GM21526 (cell line): ENCODE measurements around the gene C14orf180.

Experiments used
- ATAC-seq: cut with Tn5 transposase; IDR thresholded peaks from one replicate; pipeline ENCODE4 v1.9.1; 2021; ENCODE audit warnings: moderate library complexity; ENCODE audit not compliant: unreplicated experiment, low FRiP score

Gene C14orf180

GRCh38 chr14:104579507-104579906 is at the start of gene C14orf180:
Gene C14orf180 (plus strand): TSS chr14:104579764. CDS start chr14:104586431, 6,667 bp downstream.
- ATAC-seq, result no peak

- ATAC-seq, result no peak
These were observed 48.9 kb upstream of the C14orf180 start for GRCh38 chr14:104530646-104531045.

- no peak for ATAC-seq
These were observed 48.0 kb upstream of the C14orf180 start for GRCh38 chr14:104531421-104532190.

- ATAC-seq, result no peak
These were observed 47.4 kb upstream of the C14orf180 start for GRCh38 chr14:104532191-104532555.

- no peak for ATAC-seq
These were observed 45.5 kb upstream of the C14orf180 start for GRCh38 chr14:104534036-104534435.

- no peak for ATAC-seq
These were observed 42.5 kb upstream of the C14orf180 start for GRCh38 chr14:104536942-104537612.

- no peak for ATAC-seq
These were observed 42.0 kb upstream of the C14orf180 start for GRCh38 chr14:104537613-104537988.

- no peak for ATAC-seq
These were observed 37.6 kb upstream of the C14orf180 start for GRCh38 chr14:104541905-104542465.

- ATAC-seq, result no peak
These were observed 36.4 kb upstream of the C14orf180 start for GRCh38 chr14:104542871-104543830.

- ATAC-seq, result no peak
These were observed 35.1 kb upstream of the C14orf180 start for GRCh38 chr14:104544362-104544961.

- ATAC-seq, result no peak
These were observed 34.2 kb upstream of the C14orf180 start for GRCh38 chr14:104545151-104545941.

GRCh38 chr14:104545942-104546501 is 33.5 kb upstream of the C14orf180 start:
- ATAC-seq, result no peak

- no peak for ATAC-seq
These were observed 32.8 kb upstream of the C14orf180 start for GRCh38 chr14:104546591-104547309.

- no peak for ATAC-seq
These were observed 32.1 kb upstream of the C14orf180 start for GRCh38 chr14:104547310-104547997.

GRCh38 chr14:104547998-104548700 is 31.4 kb upstream of the C14orf180 start:
- no peak for ATAC-seq

GRCh38 chr14:104548802-104549535 is 30.6 kb upstream of the C14orf180 start:
- ATAC-seq, result no peak
